Activated gamma-delta T cell (primary cell): ENCODE measurements around the gene ITSN2.
"Not testable (repeated sequence)": the region's sequence is repeated elsewhere in the genome, so short reads cannot be mapped to it uniquely, and the experiment has no call there.

Experiments used
- DNase-seq: peaks from one replicate; lab custom pipeline; 2025; lab: John Stamatoyannopoulos, UW

Gene ITSN2

DNA sequence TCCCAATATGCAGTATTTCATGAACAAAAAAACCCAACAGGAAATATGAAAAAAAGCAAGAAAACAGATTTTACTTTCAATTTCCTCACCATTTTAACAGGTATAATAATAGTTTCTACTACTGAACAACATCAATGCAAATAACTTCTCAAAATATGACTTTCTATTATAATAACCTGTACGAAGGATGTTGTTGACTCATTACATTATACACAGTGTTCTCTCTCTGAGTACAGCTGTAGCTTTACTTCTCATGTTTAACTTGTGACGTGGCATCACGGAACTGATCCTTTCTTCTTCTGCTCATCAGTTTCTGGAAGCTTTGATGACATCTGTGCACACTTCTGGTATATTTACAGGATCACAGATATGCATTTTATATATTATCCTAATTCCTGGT, 145.5 kb downstream of the ITSN2 start:
- no peak for DNase-seq

DNA sequence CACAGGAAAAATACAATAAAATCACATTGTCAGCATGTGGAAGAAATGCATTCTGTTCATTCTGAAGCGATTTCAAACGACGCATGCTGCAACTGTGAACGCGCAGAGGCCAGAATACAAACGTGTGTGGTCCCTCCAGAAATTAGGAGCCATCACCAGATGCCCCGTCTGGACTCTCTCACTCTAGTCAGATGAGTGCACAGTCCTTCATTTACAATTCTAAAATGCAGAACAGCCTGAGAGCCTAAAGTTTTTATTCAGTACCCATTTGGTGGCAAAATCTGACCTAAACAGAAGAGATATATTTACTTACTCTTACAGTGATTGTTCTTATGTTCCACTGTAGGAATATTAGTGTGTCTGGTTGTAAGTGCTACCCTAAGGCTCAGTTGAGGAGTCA, 148.9 kb downstream of the ITSN2 start:
- no peak for DNase-seq

DNA sequence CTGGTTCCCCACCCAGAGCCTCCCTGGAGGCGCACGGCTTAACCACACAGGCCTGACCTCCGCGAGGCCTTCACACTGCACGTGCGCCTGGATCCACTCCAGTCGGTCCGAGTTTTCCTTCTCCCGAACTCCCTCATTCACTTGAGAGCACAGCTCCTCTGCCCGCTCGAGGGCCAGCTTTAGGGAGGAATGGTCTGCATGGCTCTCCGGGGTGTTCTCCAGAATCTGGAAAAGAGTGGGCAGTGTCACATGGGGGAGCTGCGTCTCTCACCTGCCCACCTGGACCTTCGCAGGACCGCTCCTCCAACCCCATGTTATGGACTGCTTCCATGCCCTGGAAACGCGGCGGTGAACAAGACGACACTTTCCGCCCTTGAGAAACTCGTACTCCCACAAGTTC, 149.6 kb downstream of the ITSN2 start:
- no peak for DNase-seq

DNA sequence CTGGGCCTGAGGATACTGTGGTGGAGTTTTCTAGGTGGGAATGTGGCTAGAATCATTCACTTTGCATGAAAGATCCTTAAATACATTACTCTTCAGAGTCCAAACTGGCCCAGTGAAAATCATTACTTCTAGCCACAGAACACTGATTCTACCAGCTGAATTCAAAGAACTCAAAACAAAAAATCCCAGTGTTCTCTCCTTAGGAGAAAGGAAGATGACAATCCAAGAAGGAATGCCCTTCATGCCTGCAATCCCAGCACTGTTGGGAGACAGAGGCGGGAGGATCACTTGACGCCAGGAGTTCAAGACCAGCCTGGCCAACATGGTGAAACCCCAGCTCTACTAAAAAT, 150.3 kb downstream of the ITSN2 start:
- DNase-seq: no peak

DNA sequence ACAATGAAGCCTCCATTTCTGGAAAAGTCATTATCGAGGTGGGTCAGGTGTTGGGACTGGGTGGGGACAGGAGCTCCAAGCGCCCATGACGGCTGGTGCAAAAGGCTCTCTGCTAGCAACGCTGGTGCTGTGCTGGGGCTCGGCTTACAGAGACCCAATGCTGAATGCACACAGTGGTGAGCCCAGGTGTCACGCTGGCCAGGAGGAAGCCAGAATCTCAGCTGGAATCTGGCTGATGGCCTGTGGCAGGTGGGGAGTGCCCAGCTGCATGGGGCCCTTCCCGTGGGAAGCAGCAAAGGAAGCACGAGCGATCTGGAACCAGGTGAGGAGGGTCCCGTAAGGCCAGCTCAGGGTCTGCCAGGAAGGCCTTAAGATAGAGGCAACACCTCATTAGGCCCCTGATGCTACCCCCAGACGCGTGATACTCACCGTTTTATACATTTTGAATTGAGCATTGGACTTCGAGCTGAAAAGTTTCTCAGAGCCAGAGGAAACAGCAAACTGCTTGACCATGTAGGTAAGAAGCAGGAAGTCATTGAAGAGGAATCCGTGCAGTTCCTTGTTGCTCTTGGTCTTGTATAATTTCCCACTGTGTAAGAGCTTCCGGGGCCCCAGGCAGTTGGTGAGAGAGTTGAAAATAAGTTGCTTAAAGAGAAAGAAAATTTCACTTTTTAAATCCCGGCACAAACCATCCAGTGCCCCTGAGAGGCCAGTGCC, 150.8 kb downstream of the ITSN2 start:
- DNase-seq: no peak

DNA sequence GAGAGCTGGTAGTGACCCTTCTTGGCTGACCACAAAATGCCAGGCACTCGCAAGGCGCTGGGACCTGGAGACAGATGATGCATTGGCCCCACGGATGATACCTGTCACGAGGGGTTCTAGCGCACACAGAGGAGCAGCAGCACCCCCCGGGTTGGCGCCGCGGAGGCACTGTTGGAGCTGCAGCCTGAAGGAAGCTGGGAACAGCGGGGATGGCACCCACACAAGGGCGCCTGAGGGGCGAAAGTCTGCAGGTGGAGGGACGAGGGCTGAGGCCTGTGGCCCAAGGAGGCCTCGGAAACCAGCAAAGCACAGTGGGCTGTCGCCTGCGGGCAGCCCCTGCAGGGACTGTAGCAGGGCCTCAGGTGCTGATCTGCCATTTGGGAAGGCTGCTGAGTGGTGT, 151.8 kb downstream of the ITSN2 start:
- peak; percentile 11 for DNase-seq

DNA sequence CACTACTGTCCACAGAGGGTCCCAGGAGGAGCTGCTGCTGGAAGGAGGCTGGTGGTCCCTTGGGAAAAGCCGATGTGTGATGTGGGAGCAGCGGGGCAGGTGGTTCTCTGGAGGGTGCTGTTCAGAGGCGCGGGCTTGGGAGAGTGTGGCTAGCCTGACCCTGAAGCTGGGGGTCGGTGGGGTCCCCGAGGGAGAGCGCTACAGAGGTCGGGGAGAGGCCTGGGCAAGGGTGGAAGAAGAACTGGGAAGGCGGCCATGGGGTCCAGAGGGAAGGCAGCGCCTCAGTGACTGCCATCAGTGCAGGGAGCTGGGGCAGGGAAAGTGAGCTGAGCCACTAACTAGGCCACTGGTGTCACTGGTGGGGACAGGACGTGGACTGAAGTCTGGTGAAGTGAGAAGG, 153.0 kb downstream of the ITSN2 start:
- DNase-seq: no peak

DNA sequence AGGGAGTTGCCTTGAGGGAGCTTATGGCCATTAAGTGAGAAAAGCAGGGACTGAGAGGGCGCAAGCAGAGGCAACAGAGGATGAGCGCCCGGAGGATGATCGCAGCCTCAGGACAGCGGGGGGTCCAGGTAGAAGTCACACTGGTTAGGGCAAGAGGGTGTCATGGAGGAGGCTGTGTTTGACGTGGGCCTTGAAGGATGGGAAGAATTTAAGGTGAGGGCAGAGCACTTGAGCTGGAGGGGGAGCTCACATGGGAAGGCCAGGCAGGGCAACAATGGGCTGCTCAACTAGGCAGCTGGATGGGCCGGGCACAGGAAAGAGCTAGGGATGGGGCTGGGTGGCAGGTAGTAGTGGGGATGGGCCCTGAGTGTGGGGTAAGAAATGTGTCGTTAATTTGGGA, 153.6 kb downstream of the ITSN2 start:
- no peak for DNase-seq

DNA sequence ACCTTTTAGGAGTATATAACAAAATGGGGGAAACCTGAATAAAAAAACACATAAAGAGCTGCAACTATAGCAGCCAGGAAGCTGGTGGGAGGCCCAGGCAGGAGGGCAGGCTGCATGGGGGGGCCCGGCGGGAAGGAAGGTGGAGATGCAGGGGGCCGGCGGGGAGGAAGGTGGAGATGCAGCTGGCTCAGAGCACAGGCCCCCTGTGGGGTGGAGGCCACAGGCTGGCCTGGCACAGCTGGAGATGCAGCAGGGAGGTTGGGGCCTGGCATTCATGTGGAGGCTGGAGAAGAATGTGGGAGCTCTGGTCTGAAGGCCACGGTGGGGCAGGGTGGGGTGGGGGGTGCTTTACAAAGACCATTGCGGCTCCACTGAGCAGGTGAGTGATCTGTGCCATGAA, 154.1 kb downstream of the ITSN2 start:
- DNase-seq: no peak

DNA sequence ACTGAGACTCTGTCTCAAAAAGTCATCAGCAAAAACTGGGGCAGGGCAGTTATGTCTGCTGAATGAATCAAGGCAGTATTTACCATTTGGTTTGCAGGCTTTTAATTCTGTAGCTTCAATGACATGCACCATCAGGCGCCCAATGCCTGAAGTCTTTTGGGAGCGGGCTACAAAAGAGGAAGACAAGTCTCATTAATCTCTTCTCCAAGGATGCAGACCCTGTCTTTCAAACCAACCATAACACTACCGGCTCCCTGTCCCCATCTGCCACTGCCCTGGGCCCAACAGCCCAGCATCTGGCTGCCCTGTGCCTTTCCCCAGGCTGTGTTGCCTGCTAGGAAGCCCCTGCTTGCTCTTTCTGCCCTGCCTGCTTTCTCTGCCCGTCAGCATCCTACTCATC, 155.2 kb downstream of the ITSN2 start:
- DNase-seq: no peak

DNA sequence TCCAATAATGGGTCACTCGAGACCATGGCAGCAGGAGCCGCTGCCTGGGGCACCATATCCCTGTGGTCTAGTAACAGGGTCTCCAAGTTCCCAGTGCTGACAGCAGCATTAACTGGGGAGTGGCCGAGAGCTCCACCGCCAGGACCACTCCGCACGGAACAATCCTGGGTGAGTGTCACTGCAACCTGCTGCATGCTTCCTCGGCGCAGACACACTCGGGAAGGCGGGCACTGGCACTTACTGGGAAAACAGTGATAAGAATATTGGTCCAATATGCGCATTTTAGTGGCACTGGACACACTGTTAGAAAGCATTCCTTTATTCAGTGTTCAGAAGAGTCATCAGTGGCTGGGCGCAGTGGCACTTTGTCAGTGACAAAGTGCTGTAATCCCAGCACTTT, 155.8 kb downstream of the ITSN2 start:
- no peak for DNase-seq

DNA sequence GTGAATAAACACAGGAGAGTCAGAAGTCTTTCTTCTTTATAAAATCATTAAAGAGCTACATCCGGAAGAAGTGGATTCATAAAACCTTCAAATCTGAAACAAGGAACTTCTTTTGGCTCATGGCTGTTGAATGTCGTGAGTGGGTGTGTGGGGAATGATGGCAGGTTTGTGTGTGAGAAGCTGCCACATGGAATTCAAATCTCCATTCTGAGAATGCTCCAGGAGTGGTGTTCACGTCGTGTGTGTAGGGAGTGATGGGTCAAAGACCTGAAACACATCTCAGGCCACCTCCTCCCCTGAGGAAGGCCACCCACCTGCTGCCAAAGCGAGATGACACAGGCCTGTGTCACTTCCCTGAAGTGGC, 156.6 kb downstream of the ITSN2 start:
- DNase-seq: no peak

DNA sequence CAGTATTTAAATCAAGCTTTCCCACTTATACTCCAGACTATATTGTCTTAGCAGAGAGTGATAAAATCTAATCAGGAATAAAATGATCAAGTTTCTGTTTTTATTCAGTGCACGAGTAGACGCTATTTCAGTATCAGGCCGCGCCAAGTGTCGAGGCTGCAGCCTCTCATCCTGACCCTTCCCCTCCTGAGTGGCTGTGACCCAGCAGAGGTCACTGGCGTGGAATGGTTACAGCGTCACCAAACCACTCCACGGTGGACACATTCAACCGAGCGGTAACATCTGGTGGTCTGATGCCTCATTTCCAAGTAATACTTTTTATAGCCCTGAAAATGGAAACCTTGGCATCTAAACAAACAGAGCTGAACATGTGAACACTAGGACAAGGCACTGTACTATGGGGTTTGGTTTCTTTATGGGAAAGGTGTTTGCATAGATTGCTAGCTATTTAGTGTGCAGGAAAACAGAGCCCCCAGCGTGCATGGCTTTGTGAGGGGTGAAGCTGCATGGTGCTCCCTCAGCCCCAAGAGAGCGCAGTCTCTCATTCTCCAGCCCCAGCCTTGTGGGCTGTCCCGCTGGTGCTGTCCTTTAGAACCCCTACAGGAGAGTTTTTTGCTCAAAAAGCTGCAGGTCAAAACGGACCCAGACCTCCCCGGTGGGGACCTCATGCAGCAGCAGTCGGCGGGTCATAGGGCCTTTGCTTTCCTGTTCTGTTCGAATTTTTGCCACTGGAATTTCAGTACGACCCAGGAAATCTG, 157.1 kb downstream of the ITSN2 start:
- no peak for DNase-seq

DNA sequence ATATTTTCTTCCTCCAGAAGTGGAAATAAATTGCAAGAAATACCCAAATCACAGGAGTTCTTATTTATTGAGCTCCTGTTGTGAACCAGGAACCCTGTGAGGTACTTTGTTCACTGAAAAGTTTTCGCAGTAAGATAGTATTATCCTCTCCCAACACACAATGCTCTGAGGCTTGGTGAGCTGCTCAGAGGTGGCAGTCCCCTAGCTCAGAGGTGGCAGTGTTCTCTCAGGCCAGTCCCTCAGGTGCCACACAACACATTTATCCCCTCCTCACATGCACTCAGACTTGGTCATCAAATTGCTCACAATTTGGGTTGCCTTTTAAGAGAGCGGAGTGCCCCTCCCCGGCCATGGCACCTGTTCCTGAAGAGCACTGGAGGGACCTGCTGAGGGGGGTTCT, 159.5 kb downstream of the ITSN2 start:
- no peak for DNase-seq

DNA sequence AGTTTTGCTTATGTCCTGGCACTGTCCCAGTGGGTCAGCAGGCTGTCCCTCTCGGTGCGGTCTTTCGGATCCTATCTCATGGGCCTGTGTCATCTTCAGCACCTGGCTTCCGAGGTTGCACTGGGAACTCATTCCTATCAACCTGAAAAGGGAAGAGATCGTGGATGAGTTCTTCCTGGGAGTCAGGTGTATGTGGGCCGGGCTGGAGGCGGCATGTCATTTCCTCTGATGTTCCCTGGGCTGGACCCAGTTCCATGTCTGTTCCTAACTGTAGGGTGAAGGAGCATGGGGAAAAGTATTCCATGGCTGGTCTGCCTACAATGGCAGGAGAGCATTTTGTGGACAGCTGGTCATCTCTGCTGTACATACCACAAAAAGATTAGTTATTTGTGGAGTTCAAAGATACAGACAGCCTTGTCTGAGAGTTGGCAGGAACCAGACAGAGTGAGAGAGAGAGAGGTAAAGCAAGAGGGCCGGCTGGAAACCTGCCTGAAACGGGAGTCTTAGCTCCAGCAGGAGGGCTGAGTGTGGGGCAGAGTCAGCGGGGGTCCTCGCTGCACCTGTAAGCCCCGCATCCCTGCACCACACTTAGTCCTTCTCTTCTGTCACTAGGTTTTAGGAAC, 160.3 kb downstream of the ITSN2 start:
- no peak for DNase-seq

DNA sequence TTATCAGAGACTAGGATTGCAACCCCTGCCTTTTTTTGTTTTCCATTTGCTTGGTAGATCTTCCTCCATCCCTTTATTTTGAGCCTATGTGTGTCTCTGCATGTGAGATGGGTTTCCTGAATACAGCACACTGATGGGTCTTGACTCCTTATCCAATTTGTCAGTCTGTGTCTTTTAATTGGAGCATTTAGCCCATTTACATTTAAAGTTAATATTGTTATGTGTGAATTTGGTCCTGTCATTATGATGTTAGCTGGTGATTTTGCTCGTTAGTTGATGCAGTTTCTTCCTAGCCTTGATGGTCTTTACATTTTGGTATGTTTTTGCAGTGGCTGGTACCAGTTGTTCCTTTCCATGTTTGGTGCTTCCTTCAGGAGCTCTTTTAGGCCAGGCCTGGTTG, 163.1 kb downstream of the ITSN2 start:
- DNase-seq: not testable (repeated sequence)

DNA sequence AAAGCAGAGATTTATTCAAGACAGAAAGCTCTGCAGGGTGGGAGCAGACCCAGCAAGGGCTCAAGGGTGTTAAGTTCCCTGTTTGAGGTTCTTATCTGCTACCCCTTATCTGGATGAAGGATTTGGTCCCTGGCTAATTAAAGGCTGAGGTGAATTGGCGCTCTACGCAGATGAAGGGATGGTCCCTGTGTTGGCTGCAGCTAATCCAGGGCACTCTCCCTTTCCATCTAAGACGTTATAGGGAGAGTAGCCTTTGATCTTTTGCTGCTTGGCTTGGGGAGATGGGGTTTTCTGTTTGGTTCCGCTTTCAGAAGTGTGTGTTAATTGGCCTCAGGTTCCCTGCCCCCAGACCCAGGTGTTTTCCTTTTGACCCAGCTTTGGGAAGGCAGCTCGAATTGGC, 168.5 kb downstream of the ITSN2 start:
- DNase-seq: no peak

DNA sequence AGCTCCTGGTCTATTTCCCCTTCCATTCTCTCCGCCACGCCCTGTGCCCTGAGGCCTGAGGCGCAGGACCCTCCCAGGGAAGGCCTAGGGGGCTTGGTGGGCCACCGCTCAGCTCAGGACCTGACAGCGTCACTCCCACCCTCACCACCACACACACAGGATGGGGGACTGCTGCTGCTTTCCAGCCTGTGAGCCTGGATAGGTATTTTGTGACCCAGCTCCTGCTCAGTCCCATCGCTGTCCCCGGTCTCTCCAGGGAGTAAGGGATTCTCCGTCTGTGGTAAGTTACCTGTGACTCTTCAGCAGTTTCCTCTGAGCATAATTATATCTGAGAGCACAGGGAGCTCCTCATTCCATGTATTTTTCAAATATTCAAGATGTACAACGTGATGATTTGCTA, 169.2 kb downstream of the ITSN2 start:
- no peak for DNase-seq

DNA sequence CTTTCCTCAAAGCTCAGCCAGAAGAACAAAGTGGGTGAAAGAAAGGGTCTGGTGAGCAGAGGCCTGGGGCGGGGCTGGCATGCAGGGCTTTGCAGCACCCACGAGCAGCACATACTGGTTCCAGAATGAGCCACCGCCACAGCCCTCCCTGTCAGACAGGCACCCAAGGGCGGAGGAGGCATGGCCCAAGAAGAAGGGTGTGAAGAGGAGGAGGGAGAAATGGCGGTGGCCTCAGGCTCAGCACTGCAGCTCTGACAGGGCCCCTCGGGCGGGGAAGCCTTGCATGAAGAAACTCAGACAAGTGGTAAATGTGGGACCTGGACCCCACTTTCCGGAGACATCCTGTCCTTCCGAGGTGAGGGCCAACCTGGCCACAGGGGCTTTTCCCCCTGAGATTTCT, 169.8 kb downstream of the ITSN2 start:
- DNase-seq: no peak

DNA sequence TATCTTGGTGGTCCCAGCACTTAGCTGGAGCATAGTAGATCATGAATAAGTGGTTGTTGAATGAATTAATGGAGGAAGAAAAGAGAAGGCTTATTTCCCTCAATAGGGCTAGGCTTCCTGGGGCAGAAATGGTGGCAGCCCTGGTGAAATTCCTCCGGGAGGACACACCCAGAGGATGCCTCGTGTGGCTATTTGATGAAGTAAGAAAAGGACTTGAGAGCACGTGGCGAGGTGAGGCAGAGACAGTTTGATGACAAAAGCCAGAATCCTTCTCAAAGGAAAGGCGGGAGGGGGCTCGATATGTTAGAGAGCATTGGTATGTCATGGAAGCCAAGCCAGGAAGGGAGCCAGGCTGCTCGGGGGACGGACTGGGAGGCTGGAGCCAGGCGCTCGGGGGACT, 170.8 kb downstream of the ITSN2 start:
- no peak for DNase-seq

DNA sequence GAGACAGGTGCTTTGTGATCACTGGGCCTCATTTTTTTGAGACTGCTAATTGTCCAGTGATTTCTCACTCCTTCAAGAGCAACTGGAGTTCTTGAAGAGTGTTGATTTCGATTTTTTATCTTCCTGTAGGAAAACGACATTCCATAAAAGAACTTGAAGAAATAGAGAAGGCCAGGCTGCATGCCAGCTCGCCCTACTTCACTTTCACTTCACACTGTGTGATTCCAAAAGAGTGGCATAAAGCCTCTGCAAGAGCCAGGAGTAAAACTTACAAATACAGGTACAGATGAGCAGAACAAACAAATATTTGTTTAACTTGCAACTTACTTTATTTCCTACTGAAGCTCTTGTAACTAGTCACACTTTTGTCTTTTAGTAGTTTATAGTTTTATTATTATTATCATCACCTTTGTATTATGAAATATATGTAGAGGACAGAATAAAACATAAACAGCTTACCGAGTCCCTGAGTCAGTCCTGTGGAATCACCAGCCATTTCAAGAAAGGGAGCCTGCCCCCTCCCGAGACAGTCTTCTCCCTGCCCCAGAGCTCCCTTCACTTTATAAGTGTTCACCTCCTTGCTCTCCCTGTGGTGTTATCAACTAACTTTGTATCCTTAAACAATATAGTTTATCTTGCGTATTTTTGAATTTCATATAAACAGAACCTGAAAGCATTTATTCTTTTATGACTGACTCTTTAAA, 176.8 kb downstream of the ITSN2 start:
- DNase-seq: no peak

DNA sequence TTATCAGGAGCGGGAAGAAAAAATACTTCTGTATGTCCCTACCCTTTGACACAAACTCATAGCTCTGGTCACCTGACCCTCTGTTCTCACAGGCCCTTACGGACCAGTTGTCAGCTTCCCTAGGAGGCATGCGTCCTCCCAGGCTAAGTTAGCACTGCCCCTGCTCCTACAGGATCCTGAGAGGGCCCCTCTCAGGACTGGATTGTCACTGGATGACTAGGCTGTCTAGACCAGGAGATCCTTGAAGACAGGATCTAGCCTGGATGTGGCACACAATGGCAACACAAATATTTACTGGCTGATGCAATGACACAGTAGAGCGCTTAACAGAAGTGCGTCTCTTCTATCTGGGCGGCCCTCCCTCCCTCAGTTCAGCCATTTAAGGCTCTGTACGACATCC, 177.8 kb downstream of the ITSN2 start:
- no peak for DNase-seq

DNA sequence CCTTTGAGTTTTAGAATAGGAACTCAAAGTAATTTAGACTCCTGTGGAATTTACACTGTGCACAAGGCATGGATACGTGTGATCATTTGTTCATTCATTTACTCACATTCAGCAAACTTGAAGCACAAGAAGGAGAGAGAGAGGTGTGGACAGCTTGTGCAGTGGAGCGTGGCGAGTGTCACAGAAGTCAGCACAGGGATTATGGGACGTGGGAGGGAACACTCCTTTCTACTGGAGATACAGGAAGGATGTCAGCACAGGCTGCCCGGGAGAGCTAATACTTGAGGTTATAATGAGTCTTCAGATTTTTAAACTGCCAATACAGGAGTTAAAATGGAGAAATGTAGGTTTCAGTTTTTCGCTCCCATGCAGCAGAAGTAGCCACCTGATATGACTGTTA, 178.5 kb downstream of the ITSN2 start:
- no peak for DNase-seq
